IMR-90 (cell line): ENCODE measurements around the gene TTI1.

Experiments used
- CEBPB ChIP-seq: IDR thresholded peaks from 2 replicates; pipeline ENCODE4 v1.6.1; 2012; ENCODE audit warnings: low read depth, low read length, improper control_type of control experiment
- FOS ChIP-seq: fragments of 150-350 bp; IDR thresholded peaks from 2 replicates; pipeline ENCODE4 v1.6.1; 2016; ENCODE audit warnings: low read depth, low read length
- POLR2A ChIP-seq: IDR thresholded peaks from 2 replicates; pipeline ENCODE4 v1.6.1; 2012; ENCODE audit warnings: mild to moderate bottlenecking, low read depth, low read length
- RCOR1 ChIP-seq: IDR thresholded peaks from 2 replicates; pipeline ENCODE4 v1.6.1; 2012; ENCODE audit warnings: mild to moderate bottlenecking, low read length, improper control_type of control experiment; ENCODE audit not compliant: insufficient replicate concordance
- RFX5 ChIP-seq: IDR thresholded peaks from 2 replicates; pipeline ENCODE4 v1.8.0; 2012; ENCODE audit warnings: low read depth, mild to moderate bottlenecking, low read length, moderate library complexity
- TF ChIP-seq, protein P1 (sequence below): fragments of 150-350 bp; IDR thresholded peaks from 2 replicates; pipeline ENCODE4 v1.6.1; 2017; ENCODE audit warnings: mild to moderate bottlenecking, antibody characterized with exemption, low read length, low read depth
- TF ChIP-seq, protein P2 (sequence below): conservative IDR thresholded peaks from 2 replicates; pipeline ENCODE4 v1.5.1; 2012; ENCODE audit warnings: mild to moderate bottlenecking, low read depth, low read length, improper control_type of control experiment

DNA sequence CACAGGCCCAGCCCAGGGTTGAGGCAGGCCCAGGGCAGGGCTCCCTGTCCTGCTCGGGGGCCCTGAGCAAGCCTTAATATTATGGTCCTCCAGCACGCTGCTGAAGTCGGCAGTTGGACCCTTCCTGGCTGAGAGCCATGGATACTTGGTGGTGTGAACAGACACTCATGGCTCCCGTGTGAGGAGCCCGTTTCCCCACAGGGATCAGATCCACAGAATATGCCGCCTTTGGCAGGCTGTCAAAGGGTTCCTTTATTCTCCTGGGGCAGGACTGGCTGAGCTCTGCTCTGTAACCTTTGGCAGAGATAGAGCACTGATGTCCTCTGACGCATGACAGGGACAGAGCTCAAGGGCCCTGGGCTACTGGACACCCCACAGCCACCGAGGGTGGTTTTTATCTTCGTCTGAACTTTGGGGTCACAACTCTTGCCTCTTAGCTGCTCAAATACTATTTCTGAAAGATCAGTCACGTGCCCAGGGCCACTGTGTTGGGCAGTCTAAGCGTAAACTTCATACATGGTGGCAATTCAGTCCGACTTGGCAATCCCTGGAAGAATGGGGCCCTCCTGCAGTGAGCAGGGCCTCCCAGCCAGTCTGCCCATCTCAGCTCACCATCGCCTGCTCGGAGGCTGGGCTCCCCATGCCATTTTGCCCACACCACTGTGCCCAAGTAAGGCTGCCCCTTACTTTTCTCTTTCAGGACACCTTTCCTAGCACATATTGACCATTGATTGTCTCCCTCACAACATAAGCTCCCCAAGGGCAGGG is 49.1 kb downstream of the TTI1 start:
- TF ChIP-seq POLR2A: no peak
- no peak for TF ChIP-seq RCOR1
- no peak for TF ChIP-seq FOS
- no peak for TF ChIP-seq RFX5
- TF ChIP-seq, protein P1, sequence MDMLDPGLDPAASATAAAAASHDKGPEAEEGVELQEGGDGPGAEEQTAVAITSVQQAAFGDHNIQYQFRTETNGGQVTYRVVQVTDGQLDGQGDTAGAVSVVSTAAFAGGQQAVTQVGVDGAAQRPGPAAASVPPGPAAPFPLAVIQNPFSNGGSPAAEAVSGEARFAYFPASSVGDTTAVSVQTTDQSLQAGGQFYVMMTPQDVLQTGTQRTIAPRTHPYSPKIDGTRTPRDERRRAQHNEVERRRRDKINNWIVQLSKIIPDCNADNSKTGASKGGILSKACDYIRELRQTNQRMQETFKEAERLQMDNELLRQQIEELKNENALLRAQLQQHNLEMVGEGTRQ: no peak
- TF ChIP-seq, protein P2, sequence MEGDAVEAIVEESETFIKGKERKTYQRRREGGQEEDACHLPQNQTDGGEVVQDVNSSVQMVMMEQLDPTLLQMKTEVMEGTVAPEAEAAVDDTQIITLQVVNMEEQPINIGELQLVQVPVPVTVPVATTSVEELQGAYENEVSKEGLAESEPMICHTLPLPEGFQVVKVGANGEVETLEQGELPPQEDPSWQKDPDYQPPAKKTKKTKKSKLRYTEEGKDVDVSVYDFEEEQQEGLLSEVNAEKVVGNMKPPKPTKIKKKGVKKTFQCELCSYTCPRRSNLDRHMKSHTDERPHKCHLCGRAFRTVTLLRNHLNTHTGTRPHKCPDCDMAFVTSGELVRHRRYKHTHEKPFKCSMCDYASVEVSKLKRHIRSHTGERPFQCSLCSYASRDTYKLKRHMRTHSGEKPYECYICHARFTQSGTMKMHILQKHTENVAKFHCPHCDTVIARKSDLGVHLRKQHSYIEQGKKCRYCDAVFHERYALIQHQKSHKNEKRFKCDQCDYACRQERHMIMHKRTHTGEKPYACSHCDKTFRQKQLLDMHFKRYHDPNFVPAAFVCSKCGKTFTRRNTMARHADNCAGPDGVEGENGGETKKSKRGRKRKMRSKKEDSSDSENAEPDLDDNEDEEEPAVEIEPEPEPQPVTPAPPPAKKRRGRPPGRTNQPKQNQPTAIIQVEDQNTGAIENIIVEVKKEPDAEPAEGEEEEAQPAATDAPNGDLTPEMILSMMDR: no peak
- TF ChIP-seq CEBPB: no peak
